CD4-positive, alpha-beta memory T cell (primary cell): ENCODE results near the gene AKAP1. TPM values are rescaled to one million over a fixed set of nuclear protein-coding genes. Genes with fewer than 3 reads are reported as not detected.
A peak's percentile ranks its signal among the peaks of the same experiment; 100 is the strongest.

Experiments
- CTCF ChIA-PET: fragments of 350-600 bp; sonication (Branson Sonifier 250); formaldehyde crosslinking; loops from one replicate; lab custom pipeline; 2021; ENCODE audit warnings: inconsistent platforms; ENCODE audit not compliant: partially characterized antibody; lab: Charles Lee
- POLR2A ChIA-PET: fragments of 350-600 bp; sonication (Branson Sonifier 250); formaldehyde crosslinking; loops from one replicate; lab custom pipeline; 2021; ENCODE audit not compliant: partially characterized antibody; lab: Charles Lee
- DNase-seq, 5 donors: peaks; one replicate each; pipeline versions ENCODE4 v3.0.0 to v3.0.0-alpha.2; 2020 to 2022; ENCODE audit warnings: mixed read lengths in 1 of 5
- H3K27ac ChIP-seq: one replicate; pipeline ENCODE4 v1.7.0; 2013; ENCODE audit warnings: low read depth, low read length
- H3K27me3 ChIP-seq: 2 replicates; pipeline ENCODE4 v1.7.0; 2013; ENCODE audit warnings: mild to moderate bottlenecking, low read length, moderate library complexity; ENCODE audit not compliant: insufficient read depth
- H3K36me3 ChIP-seq: 2 replicates; pipeline ENCODE4 v1.7.0; 2013; ENCODE audit warnings: mild to moderate bottlenecking, low read length, moderate library complexity; ENCODE audit not compliant: insufficient read depth
- H3K4me1 ChIP-seq: 2 replicates; pipeline ENCODE4 v1.7.0; 2013; ENCODE audit warnings: mild to moderate bottlenecking, low read length, moderate library complexity; ENCODE audit not compliant: insufficient read depth
- H3K4me3 ChIP-seq, 2 donors: one replicate each; pipeline ENCODE4 v1.7.0; 2013; ENCODE audit warnings: low read length in 2 of 2, mild to moderate bottlenecking in 1 of 2
- H3K9me3 ChIP-seq, 2 donors: one replicate each; pipeline ENCODE4 v1.7.0; 2013; ENCODE audit warnings: low read length in 2 of 2, control low read depth in 1 of 2; ENCODE audit not compliant: control insufficient read depth in 1 of 2
- H3K27ac Mint-ChIP-seq, 7 donors: one replicate each; pipeline ENCODE4 v1.8.0; 2020 to 2021; ENCODE audit warnings: mixed read lengths in 7 of 7, mild to moderate bottlenecking in 6 of 7, inconsistent platforms in 3 of 7, moderate library complexity in 3 of 7
- H3K27me3 Mint-ChIP-seq, 2 donors: one replicate each; pipeline ENCODE4 v1.8.0; 2020 to 2021; ENCODE audit warnings: mixed read lengths in 2 of 2
- H3K36me3 Mint-ChIP-seq, 2 donors: one replicate each; pipeline ENCODE4 v1.8.0; 2020 to 2021; ENCODE audit warnings: mixed read lengths in 2 of 2, inconsistent platforms in 1 of 2, mild to moderate bottlenecking in 1 of 2
- H3K4me1 Mint-ChIP-seq, 4 donors: one replicate each; pipeline ENCODE4 v1.8.0; 2020 to 2021; ENCODE audit warnings: mixed read lengths in 4 of 4, mild to moderate bottlenecking in 1 of 4
- H3K4me3 Mint-ChIP-seq, 8 donors: one replicate each; pipeline ENCODE4 v1.8.0; 2020 to 2021; ENCODE audit warnings: mixed read lengths in 8 of 8, mild to moderate bottlenecking in 7 of 8, moderate library complexity in 6 of 8, inconsistent platforms in 3 of 8
- H3K9me3 Mint-ChIP-seq, 8 donors: one replicate each; pipeline ENCODE4 v1.8.0; 2020 to 2021; ENCODE audit warnings: mixed read lengths in 8 of 8, mild to moderate bottlenecking in 5 of 8, inconsistent platforms in 3 of 8, moderate library complexity in 1 of 8
- intact Hi-C: fragments of 100-400 bp; cut with micrococcal nuclease; formaldehyde crosslinking; loops from one replicate; pipeline ENCODE4 v1.15.1; 2023
- polyA plus RNA-seq, 2 donors: library from polyadenylated mRNA; unstranded; fragments of 300-500 nt; fragmentation: Illumina TruSeq; gene quantifications; one replicate each; pipeline ENCODE4 v1.2.3, GENCODE V29; 2021
- total RNA-seq, 2 experiments: library from RNA; stranded (reverse); gene quantifications; one replicate each; pipeline ENCODE4 v1.2.3, GENCODE V29; 2021

Gene AKAP1
- total and polyA plus RNA-seq, 4 experiments from 2014 or later = 9.8 to 35.7 (median 29.1) TPM

- DNase-seq = no peak
- no peak overlapping the region for H3K4me3 Mint-ChIP-seq
Observed at GRCh38 chr17:57138956-57139576, 54.0 kb downstream of the AKAP1 start.

GRCh38 chr17:57140316-57140715 lies 55.3 kb downstream of the AKAP1 start:
- no peaks in the 10 kb centered on the region for H3K36me3 Mint-ChIP-seq
- peaks cover 0 to 4% (median 1%) of the 10 kb centered on the region in 4 donors for H3K4me1 Mint-ChIP-seq
- H3K27ac Mint-ChIP-seq = no peak overlapping the region
- no peak overlapping the region for H3K4me3 Mint-ChIP-seq
- H3K27ac ChIP-seq = no peak overlapping the region
- no peaks in the 10 kb centered on the region for H3K4me1 ChIP-seq
- intact Hi-C loops = no loop called here
- ChIA-PET POLR2A (no interaction called here), CTCF (no interaction called here)
- no peaks in the 10 kb centered on the region for H3K9me3 Mint-ChIP-seq
- no peaks in the 10 kb centered on the region for H3K36me3 ChIP-seq
- H3K9me3 ChIP-seq = no peaks in the 10 kb centered on the region
- no peak for DNase-seq
- H3K27me3 Mint-ChIP-seq = peaks cover 3 to 7% of the 10 kb centered on the region in 2 donors
- H3K4me3 ChIP-seq = no peak overlapping the region
- H3K27me3 ChIP-seq = no peaks in the 10 kb centered on the region

More at GRCh38 chr17:57138956-57139576, 54.0 kb downstream of the AKAP1 start:
- Histone ChIP-seq H3K27ac (no peak overlapping the region), H3K4me1 (no peaks in the 10 kb centered on the region), H3K27me3 (no peaks in the 10 kb centered on the region), H3K36me3 (no peaks in the 10 kb centered on the region), H3K9me3 (no peaks in the 10 kb centered on the region), H3K4me3 (no peak overlapping the region)
- no peaks in the 10 kb centered on the region for H3K9me3 Mint-ChIP-seq
- H3K4me1 Mint-ChIP-seq = peaks cover 0 to 4% (median 1%) of the 10 kb centered on the region in 4 donors
- CTCF ChIA-PET = no interaction called here
- H3K36me3 Mint-ChIP-seq = no peaks in the 10 kb centered on the region
- H3K27me3 Mint-ChIP-seq = peaks cover 3 to 7% of the 10 kb centered on the region in 2 donors
- intact Hi-C loops = no loop called here
- POLR2A ChIA-PET = no interaction called here
- no peak overlapping the region for H3K27ac Mint-ChIP-seq

- no peaks in the 10 kb centered on the region for H3K27me3 ChIP-seq
- H3K4me3 ChIP-seq = no peak overlapping the region
- DNase-seq = no peak
- H3K4me1 ChIP-seq = no peaks in the 10 kb centered on the region
- H3K4me3 Mint-ChIP-seq = no peak overlapping the region
- no peaks in the 10 kb centered on the region for H3K36me3 Mint-ChIP-seq
- no peak overlapping the region for H3K27ac Mint-ChIP-seq
- no peaks in the 10 kb centered on the region for H3K9me3 Mint-ChIP-seq
- peaks cover 3 to 5% of the 10 kb centered on the region in 2 donors for H3K27me3 Mint-ChIP-seq
- POLR2A ChIA-PET = no interaction called here
- H3K9me3 ChIP-seq = no peaks in the 10 kb centered on the region
- no peaks in the 10 kb centered on the region for H3K36me3 ChIP-seq
- no peak overlapping the region for H3K27ac ChIP-seq
- CTCF ChIA-PET = interaction anchor here (1.5 kb wide), 1 partner anchor 14 kb away, joined by 3 read pairs; no protein-coding TSS in a partner anchor
- no peaks in the 10 kb centered on the region for H3K4me1 Mint-ChIP-seq
- intact Hi-C loops = no loop called here
Observed at GRCh38 chr17:57142925-57143324, 57.9 kb downstream of the AKAP1 start.

GRCh38 chr17:57143361-57143760 lies 58.3 kb downstream of the AKAP1 start:
- no peaks in the 10 kb centered on the region for H3K36me3 ChIP-seq
- no peaks in the 10 kb centered on the region for H3K4me1 Mint-ChIP-seq
- H3K9me3 Mint-ChIP-seq = no peaks in the 10 kb centered on the region
- H3K27me3 ChIP-seq = no peaks in the 10 kb centered on the region
- H3K27ac ChIP-seq = no peak overlapping the region
- H3K4me3 Mint-ChIP-seq = no peak overlapping the region
- no peak for DNase-seq
- no peaks in the 10 kb centered on the region for H3K4me1 ChIP-seq
- no peaks in the 10 kb centered on the region for H3K36me3 Mint-ChIP-seq
- H3K27ac Mint-ChIP-seq = no peak overlapping the region
- ChIA-PET POLR2A (no interaction called here), CTCF (no interaction called here)
- H3K9me3 ChIP-seq = no peaks in the 10 kb centered on the region
- intact Hi-C loops = no loop called here
- no peak overlapping the region for H3K4me3 ChIP-seq
- peaks cover 3 to 5% of the 10 kb centered on the region in 2 donors for H3K27me3 Mint-ChIP-seq

GRCh38 chr17:57143919-57144318 lies 58.9 kb downstream of the AKAP1 start:
- POLR2A ChIA-PET = no interaction called here
- CTCF ChIA-PET = no interaction called here
- H3K4me1 Mint-ChIP-seq = no peaks in the 10 kb centered on the region
- Histone ChIP-seq H3K4me3 (no peak overlapping the region), H3K9me3 (no peaks in the 10 kb centered on the region), H3K36me3 (no peaks in the 10 kb centered on the region), H3K27ac (no peak overlapping the region), H3K4me1 (no peaks in the 10 kb centered on the region), H3K27me3 (no peaks in the 10 kb centered on the region)
- peaks cover 5 to 7% of the 10 kb centered on the region in 2 donors for H3K27me3 Mint-ChIP-seq
- no peak overlapping the region for H3K4me3 Mint-ChIP-seq
- no peak for DNase-seq
- H3K36me3 Mint-ChIP-seq = no peaks in the 10 kb centered on the region
- H3K9me3 Mint-ChIP-seq = no peaks in the 10 kb centered on the region
- no peak overlapping the region for H3K27ac Mint-ChIP-seq
- intact Hi-C loops = no loop called here

GRCh38 chr17:57144567-57144966 lies 59.5 kb downstream of the AKAP1 start:
- Histone ChIP-seq H3K27ac (no peak overlapping the region), H3K27me3 (no peaks in the 10 kb centered on the region), H3K9me3 (no peaks in the 10 kb centered on the region), H3K4me3 (no peak overlapping the region), H3K36me3 (no peaks in the 10 kb centered on the region), H3K4me1 (no peaks in the 10 kb centered on the region)
- ChIA-PET POLR2A (no interaction called here), CTCF (no interaction called here)
- Mint-ChIP-seq H3K27me3 (peaks cover 6 to 8% of the 10 kb centered on the region in 2 donors), H3K36me3 (no peaks in the 10 kb centered on the region), H3K4me1 (no peaks in the 10 kb centered on the region), H3K27ac (peak overlapping the region in 1 of 7 donors; percentile 1), H3K4me3 (no peak overlapping the region), H3K9me3 (no peaks in the 10 kb centered on the region)
- DNase-seq = no peak
- intact Hi-C loops = no loop called here

GRCh38 chr17:57145347-57145746 lies 60.3 kb downstream of the AKAP1 start:
- Mint-ChIP-seq H3K36me3 (no peaks in the 10 kb centered on the region), H3K4me1 (no peaks in the 10 kb centered on the region), H3K27ac (no peak overlapping the region), H3K27me3 (peaks cover 8% of the 10 kb centered on the region in 2 donors), H3K4me3 (no peak overlapping the region), H3K9me3 (no peaks in the 10 kb centered on the region)
- intact Hi-C loops = no loop called here
- H3K4me3 ChIP-seq = no peak overlapping the region
- POLR2A ChIA-PET = no interaction called here
- no peak for DNase-seq
- no peaks in the 10 kb centered on the region for H3K9me3 ChIP-seq
- no peaks in the 10 kb centered on the region for H3K27me3 ChIP-seq
- CTCF ChIA-PET = no interaction called here
- H3K4me1 ChIP-seq = no peaks in the 10 kb centered on the region
- H3K27ac ChIP-seq = no peak overlapping the region
- H3K36me3 ChIP-seq = no peaks in the 10 kb centered on the region
